AG10803 (cell line): ENCODE results near the gene GH1.
"Not testable (repeated sequence)": the region's sequence is repeated elsewhere in the genome, so short reads cannot be mapped to it uniquely, and the experiment has no call there.

Source experiments
- DNase-seq: peaks from one replicate; pipeline ENCODE4 v3.0.0; 2010; ENCODE audit warnings: low read depth
- H3K4me3 ChIP-seq: 2 replicates; pipeline ENCODE4 v1.5.1; 2011; ENCODE audit warnings: mild to moderate bottlenecking, low read length, control low read depth
- TF ChIP-seq, protein P1 (sequence below): conservative IDR thresholded peaks from 2 replicates; pipeline ENCODE4 v1.5.1; 2011; ENCODE audit warnings: mild to moderate bottlenecking, low read length, control low read depth, inconsistent platforms

The GH1 gene

DNA sequence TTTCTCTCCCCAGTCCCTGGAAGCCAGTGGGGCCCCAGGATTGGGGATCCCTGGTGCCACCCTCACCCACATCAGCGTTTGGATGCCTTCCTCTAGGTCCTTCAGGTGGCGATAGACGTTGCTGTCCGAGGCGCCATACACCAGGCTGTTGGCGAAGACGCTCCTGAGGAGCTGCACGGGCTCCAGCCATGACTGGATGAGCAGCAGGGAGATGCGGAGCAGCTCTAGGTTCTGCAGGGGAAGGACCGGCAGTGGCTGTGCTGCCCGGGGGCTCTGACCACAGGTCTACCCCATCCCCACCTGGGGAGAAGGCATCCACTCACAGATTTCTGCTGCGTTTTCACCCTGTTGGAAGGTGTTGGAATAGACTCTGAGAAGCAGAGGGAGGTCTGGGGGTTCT lies 37.9 kb downstream of the GH1 start:
- H3K4me3 ChIP-seq = no peak overlapping the region
- DNase-seq = no peak
- TF ChIP-seq, protein P1, sequence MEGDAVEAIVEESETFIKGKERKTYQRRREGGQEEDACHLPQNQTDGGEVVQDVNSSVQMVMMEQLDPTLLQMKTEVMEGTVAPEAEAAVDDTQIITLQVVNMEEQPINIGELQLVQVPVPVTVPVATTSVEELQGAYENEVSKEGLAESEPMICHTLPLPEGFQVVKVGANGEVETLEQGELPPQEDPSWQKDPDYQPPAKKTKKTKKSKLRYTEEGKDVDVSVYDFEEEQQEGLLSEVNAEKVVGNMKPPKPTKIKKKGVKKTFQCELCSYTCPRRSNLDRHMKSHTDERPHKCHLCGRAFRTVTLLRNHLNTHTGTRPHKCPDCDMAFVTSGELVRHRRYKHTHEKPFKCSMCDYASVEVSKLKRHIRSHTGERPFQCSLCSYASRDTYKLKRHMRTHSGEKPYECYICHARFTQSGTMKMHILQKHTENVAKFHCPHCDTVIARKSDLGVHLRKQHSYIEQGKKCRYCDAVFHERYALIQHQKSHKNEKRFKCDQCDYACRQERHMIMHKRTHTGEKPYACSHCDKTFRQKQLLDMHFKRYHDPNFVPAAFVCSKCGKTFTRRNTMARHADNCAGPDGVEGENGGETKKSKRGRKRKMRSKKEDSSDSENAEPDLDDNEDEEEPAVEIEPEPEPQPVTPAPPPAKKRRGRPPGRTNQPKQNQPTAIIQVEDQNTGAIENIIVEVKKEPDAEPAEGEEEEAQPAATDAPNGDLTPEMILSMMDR = no peak

DNA sequence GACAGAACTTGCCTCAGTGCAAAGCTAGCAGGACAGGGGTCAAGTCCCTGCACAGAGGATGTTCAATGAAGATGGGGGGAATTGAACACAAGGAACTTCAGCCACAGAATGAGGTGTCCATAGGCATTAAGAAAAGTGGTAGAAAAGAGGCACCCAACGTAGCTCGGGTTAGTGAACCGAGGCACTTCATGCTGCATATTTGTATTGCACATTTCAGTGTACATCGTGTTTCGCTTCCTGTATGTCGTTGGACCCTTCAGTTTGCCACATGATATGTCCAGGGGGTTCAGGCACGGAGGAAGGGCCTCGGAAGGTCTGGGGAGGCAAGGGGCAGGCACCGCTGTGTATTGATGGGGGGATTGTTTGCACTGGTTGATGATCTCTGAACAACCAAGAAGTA lies 40.2 kb downstream of the GH1 start:
- not testable (repeated sequence) for H3K4me3 ChIP-seq, DNase-seq

DNA sequence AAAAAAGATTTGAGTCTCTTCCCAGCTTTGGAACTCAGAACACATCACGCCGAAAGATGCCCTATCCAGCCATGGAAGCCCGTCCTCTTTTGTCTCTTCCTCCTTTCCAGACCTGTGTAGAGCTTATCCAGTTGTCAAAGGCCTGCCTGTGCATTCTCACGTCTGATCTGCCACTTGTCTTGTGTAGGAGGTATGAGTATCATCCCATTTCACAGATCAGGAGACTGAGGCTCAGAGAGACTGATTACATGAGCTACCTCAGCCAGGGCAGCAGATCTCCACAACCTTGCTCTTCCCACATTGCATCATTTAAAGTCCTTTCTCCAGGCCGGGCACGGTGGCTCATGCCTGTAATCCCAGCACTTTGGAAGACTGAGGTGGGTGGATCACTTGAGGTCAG lies 43.9 kb downstream of the GH1 start:
- DNase-seq, H3K4me3 ChIP-seq: not testable (repeated sequence)

DNA sequence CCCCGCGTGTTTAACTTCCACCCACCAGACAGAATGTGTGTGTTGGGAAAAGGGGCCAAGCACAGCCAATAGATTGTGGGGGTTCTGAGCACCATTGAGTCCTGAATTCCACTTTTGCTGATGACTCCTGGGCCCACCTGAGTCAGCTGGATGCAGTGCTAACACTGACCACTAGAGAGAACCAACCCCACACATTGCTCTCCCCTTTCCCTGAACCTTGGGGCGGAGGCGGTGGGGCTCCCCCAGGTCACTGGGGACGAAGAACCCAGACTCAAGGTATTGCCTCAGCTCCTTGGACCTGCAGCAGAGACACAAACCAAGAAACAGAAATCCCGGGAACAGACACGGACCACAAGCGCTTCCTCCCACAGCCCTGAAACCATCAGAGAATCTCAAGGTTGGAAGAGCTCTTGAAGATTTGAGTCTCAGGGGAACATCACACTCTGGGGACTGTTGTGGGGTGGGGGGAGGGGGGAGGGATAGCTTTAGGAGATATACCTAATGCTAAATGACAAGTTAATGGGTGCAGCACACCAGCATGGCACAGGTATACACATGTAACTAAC lies 44.5 kb downstream of the GH1 start:
- not testable (repeated sequence) for DNase-seq, H3K4me3 ChIP-seq

DNA sequence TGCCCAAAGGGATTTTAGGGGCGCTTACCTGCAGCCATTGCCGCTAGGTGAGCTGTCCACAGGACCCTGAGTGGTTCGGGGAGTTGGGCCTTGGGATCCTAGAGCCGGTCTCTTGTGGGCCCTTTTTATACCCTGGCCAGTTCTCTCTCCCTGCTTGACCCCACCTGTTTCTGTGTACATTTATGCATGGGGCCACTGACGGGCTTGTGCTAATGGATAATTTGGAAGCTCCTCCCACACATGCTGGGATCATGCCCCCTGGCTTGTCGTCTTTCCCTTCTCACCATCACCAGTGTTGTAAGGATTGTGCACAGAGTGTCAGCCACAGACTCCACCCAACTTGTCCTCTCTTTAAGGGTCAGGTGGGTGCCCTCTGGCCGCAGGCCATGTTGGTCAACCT lies 45.1 kb downstream of the GH1 start, which contains the start of gene CSH2:
TSS of gene CSH2 (minus strand) at position 101 of the 400 bp plus-strand sequence. CDS start at position 38, 63 bp downstream.
- DNase-seq, H3K4me3 ChIP-seq: not testable (repeated sequence)

DNA sequence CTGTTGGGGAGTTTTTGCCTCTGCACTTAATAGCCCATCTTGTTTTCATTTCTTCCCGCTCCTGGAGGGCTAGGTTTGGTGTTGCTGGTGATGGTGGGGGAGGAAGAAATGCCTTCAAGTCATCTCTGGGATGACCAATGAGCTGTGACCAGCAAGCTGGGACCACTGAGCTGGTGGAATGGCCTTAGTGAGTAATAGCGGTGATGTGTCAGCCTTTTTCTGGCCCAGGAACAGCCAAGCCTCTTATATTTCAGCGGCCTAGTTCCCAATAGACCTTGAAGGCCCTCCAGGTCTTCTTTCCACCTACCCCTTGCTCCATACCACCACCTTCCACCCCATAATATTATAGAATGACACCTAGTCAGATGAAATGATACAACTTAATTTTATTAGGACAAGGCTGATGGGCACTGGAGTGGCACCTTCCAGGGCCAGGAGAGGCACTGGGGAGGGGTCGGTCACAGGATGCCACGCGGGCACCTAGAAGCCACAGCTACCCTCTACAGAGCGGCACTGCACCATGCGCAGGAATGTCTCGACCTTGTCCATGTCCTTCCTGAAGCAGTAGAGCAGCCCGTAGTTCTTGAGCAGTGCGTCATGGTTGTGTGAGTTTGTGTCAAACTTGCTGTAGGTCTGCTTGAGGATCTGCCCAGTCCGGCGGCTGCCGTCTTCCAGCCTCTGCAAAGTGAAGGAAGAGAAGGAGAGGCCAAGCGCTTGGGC lies 46.8 kb downstream of the GH1 start:
- not testable (repeated sequence) for DNase-seq, H3K4me3 ChIP-seq

DNA sequence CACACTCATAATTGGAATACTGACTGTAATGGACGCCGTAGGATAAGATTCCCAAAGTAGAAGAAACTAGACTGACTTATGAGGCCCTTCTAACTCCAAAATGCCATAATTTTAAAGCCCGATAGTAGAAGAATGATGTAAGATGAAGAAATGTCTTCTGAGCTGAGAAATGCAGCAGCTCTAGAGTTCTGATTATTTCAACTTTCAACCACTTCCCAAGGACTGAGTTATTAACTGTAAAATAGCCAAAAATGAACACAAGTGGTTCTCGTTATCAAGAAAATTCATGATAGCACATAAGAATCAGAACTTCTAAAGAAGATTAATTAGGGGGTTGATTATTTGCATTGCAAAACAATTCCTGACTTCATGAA lies 48.4 kb downstream of the GH1 start:
- DNase-seq = peak; percentile 65
- not testable (repeated sequence) for H3K4me3 ChIP-seq

DNA sequence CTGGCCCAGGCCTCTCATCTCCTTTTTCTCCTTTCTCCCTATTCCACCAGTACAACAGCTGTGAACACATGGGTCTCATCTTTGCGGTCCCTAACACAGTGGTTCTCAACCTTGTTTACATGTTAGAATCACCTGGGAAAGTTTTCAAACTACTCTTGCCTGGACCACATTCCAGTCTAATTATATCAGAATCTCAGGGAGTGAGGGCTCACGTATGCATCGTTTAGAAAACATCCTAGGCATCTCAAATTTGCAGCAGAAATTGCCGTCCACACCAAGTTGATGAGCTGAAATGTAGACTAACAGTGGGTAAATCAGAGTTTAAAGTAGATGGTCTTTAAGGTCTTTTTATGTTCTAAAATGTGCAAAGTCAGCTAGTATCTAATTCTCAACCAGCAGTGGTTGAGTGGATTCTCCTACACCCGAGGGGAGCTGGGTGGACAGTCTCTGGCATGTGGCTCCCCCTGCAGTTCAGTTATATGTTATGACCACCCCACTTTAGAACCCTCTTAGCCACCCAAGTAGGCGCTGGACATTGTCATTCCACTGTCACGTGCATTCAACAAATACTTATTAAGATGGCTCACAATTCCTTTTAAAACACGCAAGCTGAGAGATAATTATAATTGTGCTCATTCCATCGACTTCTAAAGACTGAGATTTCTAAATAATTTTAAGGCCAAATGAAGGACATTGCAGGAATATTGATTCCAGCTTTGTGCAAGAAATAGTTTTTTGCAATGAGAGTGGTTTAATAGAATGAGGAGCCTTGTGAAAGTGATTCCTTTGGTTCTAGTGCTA lies 48.9 kb downstream of the GH1 start:
- TF ChIP-seq, protein P1 = peak; percentile 29
- not testable (repeated sequence) for H3K4me3 ChIP-seq
- peak; percentile 69 for DNase-seq
